GM18870 (cell line): ENCODE data around the gene MYCN.
"Not testable (repeated sequence)": the region's sequence is repeated elsewhere in the genome, so short reads cannot be mapped to it uniquely, and the experiment has no call there.

Experiments
- ATAC-seq: cut with Tn5 transposase; IDR thresholded peaks from one replicate; pipeline ENCODE4 v1.9.1; 2021; ENCODE audit warnings: moderate library complexity; ENCODE audit not compliant: unreplicated experiment

MYCN gene

GRCh38 chr2:15942711-15943345, 2.5 kb downstream of the MYCN start:
- no peak for ATAC-seq

GRCh38 chr2:15943378-15944280, 3.3 kb downstream of the MYCN start:
- no peak for ATAC-seq

GRCh38 chr2:15944325-15945017, 4.1 kb downstream of the MYCN start:
- ATAC-seq: no peak

GRCh38 chr2:15945909-15946705, 5.8 kb downstream of the MYCN start:
- ATAC-seq: no peak

GRCh38 chr2:15946983-15947382, 6.6 kb downstream of the MYCN start:
- no peak for ATAC-seq

GRCh38 chr2:15947431-15947830, 7.1 kb downstream of the MYCN start:
- no peak for ATAC-seq

GRCh38 chr2:15948704-15948957, 8.3 kb downstream of the MYCN start:
- ATAC-seq: no peak

- ATAC-seq: no peak
Observed at GRCh38 chr2:15949126-15949525, 8.8 kb downstream of the MYCN start.

- no peak for ATAC-seq
Observed at GRCh38 chr2:15949551-15949950, 9.2 kb downstream of the MYCN start.

GRCh38 chr2:15950088-15950952, 10.0 kb downstream of the MYCN start:
- ATAC-seq: no peak

- not testable (repeated sequence) for ATAC-seq
Observed at GRCh38 chr2:15951936-15952335, 11.6 kb downstream of the MYCN start.

GRCh38 chr2:15952451-15953146, 12.2 kb downstream of the MYCN start:
- ATAC-seq: no peak

GRCh38 chr2:15953147-15953630, 12.8 kb downstream of the MYCN start:
- ATAC-seq: no peak

- no peak for ATAC-seq
Observed at GRCh38 chr2:15953891-15954680, 13.7 kb downstream of the MYCN start.

GRCh38 chr2:15954761-15955160, 14.4 kb downstream of the MYCN start:
- no peak for ATAC-seq

GRCh38 chr2:15955232-15955988, 15.1 kb downstream of the MYCN start:
- ATAC-seq: no peak

- no peak for ATAC-seq
Observed at GRCh38 chr2:15956230-15956629, 15.9 kb downstream of the MYCN start.
